OCI-LY3 (cell line): ENCODE measurements around the gene NEURL1B.
A peak's percentile ranks its signal among the peaks of the same experiment; 100 is the strongest.

Experiments used
- H2AFZ ChIP-seq: fragments of 200-600, 300-600 bp; shearing (Covaris generic); 2 replicates; pipeline ENCODE4 v1.6.0; 2014; ENCODE audit warnings: antibody characterized with exemption, low read depth, low read length
- H3K27ac ChIP-seq: fragments of 200-600, 300-600 bp; sonication (generic); 2 replicates; pipeline ENCODE4 v1.5.1; 2014; ENCODE audit warnings: mild to moderate bottlenecking, low read length, moderate library complexity, mixed read lengths
- H3K27me3 ChIP-seq: fragments of 200-600, 300-600 bp; sonication (generic); 2 replicates; pipeline ENCODE4 v1.6.1; 2014; ENCODE audit warnings: low read depth, low read length, mixed read lengths
- H3K36me3 ChIP-seq: fragments of 200-600, 300-600 bp; sonication (generic); replicated peaks from 2 replicates; pipeline ENCODE3; 2014; ENCODE audit warnings: low read depth, low read length, mixed read lengths
- H3K4me1 ChIP-seq: fragments of 300-600, 200-600 bp; sonication (generic); 2 replicates; pipeline ENCODE4 v1.6.1; 2014; ENCODE audit warnings: low read length, mixed read lengths
- H3K4me2 ChIP-seq: fragments of 200-600, 300-600 bp; sonication (generic); 2 replicates; pipeline ENCODE4 v1.6.1; 2014; ENCODE audit warnings: low read length, mixed read lengths
- H3K4me3 ChIP-seq: fragments of 300-600, 200-600 bp; sonication (generic); 2 replicates; pipeline ENCODE4 v1.5.1; 2014; ENCODE audit warnings: antibody characterized with exemption, mild to moderate bottlenecking, low read length, moderate library complexity
- H3K79me2 ChIP-seq: fragments of 300-600, 200-600 bp; shearing (Covaris generic); 2 replicates; pipeline ENCODE4 v1.6.1; 2014; ENCODE audit warnings: mild to moderate bottlenecking, low read length, mixed read lengths
- H3K9ac ChIP-seq: fragments of 300-600, 200-600 bp; shearing (Covaris generic); 2 replicates; pipeline ENCODE4 v1.6.0; 2014; ENCODE audit warnings: mild to moderate bottlenecking, low read length, moderate library complexity
- H3K9me3 ChIP-seq: fragments of 200-600, 300-600 bp; shearing (Covaris generic); 2 replicates; pipeline ENCODE4 v1.6.1; 2014; ENCODE audit warnings: low read length, mixed read lengths; ENCODE audit not compliant: insufficient read depth
- H4K20me1 ChIP-seq: fragments of 200-600, 300-600 bp; sonication (generic); 2 replicates; pipeline ENCODE4 v1.6.1; 2016; ENCODE audit warnings: low read length, mixed read lengths; ENCODE audit not compliant: insufficient read depth
- CTCF ChIP-seq: fragments of 200-600, 300-600 bp; sonication (generic); IDR thresholded peaks from 2 replicates; pipeline ENCODE4 v1.5.1; 2014; ENCODE audit warnings: antibody characterized with exemption, low read length, low read depth
- EZH2phosphoT487 ChIP-seq: fragments of 200-600 bp; shearing (Covaris generic); IDR thresholded peaks from 2 replicates; pipeline ENCODE4 v1.6.1; 2018; ENCODE audit warnings: antibody characterized with exemption, mixed run types, low read depth

Gene NEURL1B

GRCh38 chr5:172658391-172658790, 17.3 kb downstream of the NEURL1B start:
- H2AFZ ChIP-seq: no peak overlapping the region
- no peak overlapping the region for H3K9ac ChIP-seq
- no peaks in the 10 kb centered on the region for H3K36me3 ChIP-seq
- TF ChIP-seq CTCF (no peak), EZH2phosphoT487 (no peak)
- H3K4me2 ChIP-seq: no peak overlapping the region
- H3K4me1 ChIP-seq: 0 out of 2 replicates have a peak, but pooled peaks cover 3% of the 10 kb centered on the region
- H3K79me2 ChIP-seq: no peaks in the 10 kb centered on the region
- no peaks in the 10 kb centered on the region for H3K9me3 ChIP-seq
- no peak overlapping the region for H3K27ac ChIP-seq
- peaks cover 16% of the 10 kb centered on the region for H3K27me3 ChIP-seq
- H3K4me3 ChIP-seq: no peak overlapping the region
- no peaks in the 10 kb centered on the region for H4K20me1 ChIP-seq

GRCh38 chr5:172658961-172659501, 18.0 kb downstream of the NEURL1B start:
- no peak overlapping the region for H3K4me3 ChIP-seq
- H3K4me2 ChIP-seq: no peak overlapping the region
- H3K9me3 ChIP-seq: no peaks in the 10 kb centered on the region
- TF ChIP-seq EZH2phosphoT487 (no peak), CTCF (no peak)
- H4K20me1 ChIP-seq: no peaks in the 10 kb centered on the region
- 0 out of 2 replicates have a peak, but pooled peaks cover 3% of the 10 kb centered on the region for H3K4me1 ChIP-seq
- H3K9ac ChIP-seq: no peak overlapping the region
- no peaks in the 10 kb centered on the region for H3K36me3 ChIP-seq
- peaks cover 19% of the 10 kb centered on the region for H3K27me3 ChIP-seq
- no peak overlapping the region for H3K27ac ChIP-seq
- no peaks in the 10 kb centered on the region for H3K79me2 ChIP-seq
- H2AFZ ChIP-seq: no peak overlapping the region

DNA sequence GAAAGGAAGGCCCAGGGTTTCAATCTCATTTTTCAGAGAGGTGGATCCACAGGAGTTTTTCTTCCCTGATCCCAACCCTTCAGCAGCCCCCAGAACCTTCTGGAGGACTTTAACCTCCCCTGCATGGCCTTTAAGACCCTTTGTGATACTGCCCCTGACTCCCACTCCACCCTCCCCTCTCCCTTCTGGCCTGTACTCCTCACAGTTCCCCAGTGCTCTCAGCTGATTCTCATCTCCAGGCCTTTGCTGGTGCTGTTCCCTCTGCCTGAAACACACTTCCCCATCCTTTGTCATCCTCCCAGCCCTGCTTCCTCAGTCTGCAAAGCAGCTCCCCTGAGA, 18.5 kb downstream of the NEURL1B start:
- no peaks in the 10 kb centered on the region for H3K79me2 ChIP-seq
- H4K20me1 ChIP-seq: no peaks in the 10 kb centered on the region
- H3K27me3 ChIP-seq: peaks cover 21% of the 10 kb centered on the region
- no peaks in the 10 kb centered on the region for H3K36me3 ChIP-seq
- H3K4me1 ChIP-seq: 0 out of 2 replicates have a peak, but pooled peaks cover 3% of the 10 kb centered on the region
- 0 out of 2 replicates have a peak overlapping the region, but pooled peaks have one; percentile 8 for H2AFZ ChIP-seq
- no peaks in the 10 kb centered on the region for H3K9me3 ChIP-seq
- TF ChIP-seq CTCF: no peak
- no peak for TF ChIP-seq EZH2phosphoT487
- H3K27ac ChIP-seq: no peak overlapping the region
- no peak overlapping the region for H3K4me3 ChIP-seq
- H3K9ac ChIP-seq: no peak overlapping the region
- no peak overlapping the region for H3K4me2 ChIP-seq

GRCh38 chr5:172659909-172660628, 19.0 kb downstream of the NEURL1B start:
- Histone ChIP-seq H3K36me3 (no peaks in the 10 kb centered on the region), H3K27me3 (peaks cover 27% of the 10 kb centered on the region), H3K79me2 (no peaks in the 10 kb centered on the region), H3K4me1 (0 out of 2 replicates have a peak, but pooled peaks cover 3% of the 10 kb centered on the region), H3K9ac (no peak overlapping the region), H4K20me1 (no peaks in the 10 kb centered on the region), H3K4me2 (0 out of 2 replicates have a peak overlapping the region, but pooled peaks have one; percentile 14), H3K27ac (no peak overlapping the region), H3K9me3 (no peaks in the 10 kb centered on the region), H2AFZ (peak overlapping the region; percentile 8; the same call in 1 of the 2 replicates), H3K4me3 (no peak overlapping the region)
- TF ChIP-seq CTCF (no peak), EZH2phosphoT487 (no peak)
